CD4-positive, alpha-beta T cell treated with Interleukin-12 subunit alpha and Interleukin-12 subunit beta, for 1 hour (primary cell): ENCODE results near the gene CAMKK2.
"Not testable (repeated sequence)": the region's sequence is repeated elsewhere in the genome, so short reads cannot be mapped to it uniquely, and the experiment has no call there.

Experiments
- DNase-seq: peaks from one replicate; pipeline ENCODE4 v3.0.0-alpha.2; 2020

Gene CAMKK2

DNA sequence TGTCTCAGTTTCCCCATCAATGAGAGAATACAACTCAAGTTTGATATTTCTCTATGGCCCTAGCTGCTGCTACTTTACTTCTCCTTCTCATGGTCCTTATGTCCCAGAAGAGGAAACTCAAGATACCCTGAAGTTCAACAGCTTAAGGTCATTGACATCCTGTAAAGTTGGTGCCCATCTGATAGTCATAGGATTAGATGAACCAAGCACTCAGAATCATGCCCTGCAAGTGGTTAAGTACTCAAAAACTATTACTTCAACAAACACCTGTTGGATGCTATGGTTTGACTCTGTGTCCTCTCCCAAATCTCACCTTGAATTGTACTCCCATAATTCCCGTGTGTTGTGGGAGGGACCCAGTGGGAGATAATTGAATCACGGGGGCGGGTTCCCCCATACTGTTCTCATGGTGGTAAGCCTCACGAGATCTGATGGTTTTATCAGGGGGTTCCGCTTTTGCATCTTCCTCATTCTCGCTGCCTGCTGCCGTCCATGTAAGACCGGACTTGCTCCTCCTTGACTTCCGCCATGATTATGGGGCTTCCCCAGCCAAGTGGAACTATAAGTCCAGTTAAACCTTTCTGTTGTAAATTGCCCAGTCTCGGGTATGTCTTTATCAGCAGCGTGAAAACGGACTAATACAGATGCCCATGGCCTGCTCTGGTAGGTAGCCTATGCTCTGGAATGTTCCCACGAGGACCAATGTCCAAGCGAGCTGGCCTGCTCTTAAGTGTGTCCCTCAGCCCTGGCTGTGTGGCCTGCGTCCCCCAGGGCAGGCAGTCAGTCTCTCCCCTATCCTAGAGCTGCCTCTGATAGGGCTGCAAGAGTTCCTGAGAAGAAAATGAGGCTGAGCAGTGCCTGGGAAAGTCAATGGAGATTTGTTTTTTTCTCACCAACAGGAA lies 18.1 kb downstream of the CAMKK2 start:
- DNase-seq = no peak

DNA sequence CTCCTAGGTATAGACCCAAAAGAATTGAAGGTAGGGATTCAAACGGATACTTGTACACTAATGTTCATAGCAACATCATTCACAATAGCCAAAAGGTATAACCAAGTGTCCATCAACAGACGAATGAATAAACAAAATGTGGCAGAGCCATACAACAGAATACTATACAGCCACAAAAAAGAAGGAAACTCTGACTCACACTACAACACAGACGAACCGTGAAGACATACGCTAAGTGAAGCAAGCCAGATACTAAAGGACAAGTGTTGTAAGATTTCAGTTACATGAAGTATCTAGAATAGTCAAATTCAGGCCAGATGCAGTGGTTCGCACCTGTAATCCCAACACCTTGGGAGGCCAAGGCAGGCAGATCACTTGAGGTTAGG lies 19.1 kb downstream of the CAMKK2 start:
- no peak for DNase-seq

DNA sequence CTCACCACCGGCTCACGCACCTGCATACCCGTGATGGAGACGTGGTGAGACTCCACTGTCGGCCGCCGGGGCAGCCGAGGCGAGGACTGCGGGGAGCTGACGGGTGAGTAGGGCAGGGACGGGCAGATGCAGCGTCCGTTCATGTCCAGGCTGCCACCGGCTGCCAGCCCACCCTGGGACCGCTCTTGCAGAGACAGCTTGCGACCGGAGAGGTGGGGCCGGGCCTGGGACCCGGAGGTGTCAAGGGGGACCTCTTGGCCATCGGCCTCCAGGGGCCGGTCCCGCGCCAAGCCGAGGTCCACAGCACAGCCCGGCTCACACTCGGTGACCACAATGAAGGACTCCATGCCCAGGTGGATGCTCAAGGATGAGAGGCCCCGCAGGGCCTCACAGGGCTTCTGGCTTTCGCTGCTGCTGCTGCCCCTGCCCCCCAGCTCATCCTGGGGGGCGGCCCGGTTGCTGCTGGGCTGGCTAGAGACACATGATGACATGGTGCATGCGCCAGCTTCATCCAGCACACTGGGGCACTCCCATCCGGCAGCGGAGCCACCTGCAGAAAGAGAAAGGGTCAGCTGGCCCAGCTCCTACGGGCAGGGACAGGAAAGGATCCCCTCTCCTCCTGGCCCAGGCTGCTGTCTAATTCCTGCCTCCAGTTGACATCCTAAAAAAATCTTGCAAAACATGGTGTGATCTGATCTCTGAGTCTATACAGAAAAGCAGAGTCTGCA lies 22.3 kb downstream of the CAMKK2 start:
- no peak for DNase-seq

DNA sequence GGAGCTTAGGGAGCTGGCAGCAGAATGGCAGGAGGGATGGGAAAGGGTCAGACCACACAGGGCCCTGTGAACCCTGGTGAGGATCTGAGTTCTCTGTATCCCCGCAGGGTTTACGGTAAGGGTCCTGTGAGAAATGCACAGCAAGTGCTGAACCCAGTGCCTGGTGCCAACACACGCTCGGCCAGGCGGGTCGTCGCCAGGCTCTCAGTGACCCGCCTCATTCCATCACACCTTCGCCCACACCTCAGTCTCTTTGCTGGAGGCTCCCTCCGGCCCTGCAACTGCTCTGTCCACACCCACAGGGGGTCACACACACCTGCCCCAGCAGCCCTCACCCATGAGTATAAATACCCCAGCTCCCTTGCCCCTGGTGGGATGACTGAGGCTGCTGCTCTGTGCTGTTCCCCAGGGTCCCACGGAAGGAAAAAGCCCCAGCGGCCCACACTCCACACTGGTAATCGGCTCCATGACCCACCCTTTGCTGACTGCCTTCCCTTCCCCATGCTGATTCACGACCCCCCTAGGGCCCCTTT lies 23.1 kb downstream of the CAMKK2 start:
- no peak for DNase-seq

DNA sequence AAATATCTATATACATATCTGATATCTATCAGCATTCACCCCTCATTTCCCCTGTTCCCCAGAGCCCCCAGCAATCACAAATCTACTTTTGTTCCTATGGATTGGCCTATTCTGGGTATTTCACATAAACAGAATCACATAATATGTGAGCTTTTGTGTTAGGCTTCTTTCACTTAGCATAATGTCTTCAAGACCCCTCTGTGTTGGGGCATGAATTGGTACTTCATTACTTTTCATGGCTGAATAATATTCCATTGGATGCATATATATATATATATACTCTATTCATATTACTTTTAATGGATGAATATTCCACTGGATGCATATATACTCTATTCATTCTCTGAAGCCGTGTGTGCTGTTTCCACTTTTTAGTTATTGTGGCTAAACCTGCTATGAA lies 28.7 kb downstream of the CAMKK2 start:
- DNase-seq = no peak

DNA sequence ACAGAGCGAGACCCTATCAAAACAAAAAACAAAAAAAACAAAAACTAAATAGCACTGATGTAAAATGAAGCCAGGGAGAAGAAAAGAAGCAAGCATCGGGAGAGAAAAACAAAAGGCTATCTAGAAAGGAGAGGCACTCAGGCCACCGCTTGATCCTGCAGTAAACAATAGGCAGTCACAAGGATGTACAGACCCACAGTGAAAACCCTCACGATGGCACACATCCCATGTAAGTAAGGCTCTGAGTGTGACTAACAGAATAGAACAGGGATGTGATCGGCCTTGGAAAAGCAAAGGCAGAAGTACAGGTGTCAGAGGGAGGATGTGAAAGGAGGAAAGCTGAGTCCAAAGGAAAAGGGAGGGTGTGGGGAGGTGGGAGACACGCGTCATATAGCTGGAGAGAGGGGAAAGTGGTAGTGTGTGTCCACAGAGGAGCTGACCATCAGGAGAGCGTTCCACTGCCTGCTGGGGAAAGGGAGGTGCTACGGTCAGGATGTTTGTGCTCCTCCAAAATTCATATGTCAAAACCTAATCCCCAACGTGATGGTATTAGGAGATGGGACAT lies 31.5 kb downstream of the CAMKK2 start:
- DNase-seq = no peak

DNA sequence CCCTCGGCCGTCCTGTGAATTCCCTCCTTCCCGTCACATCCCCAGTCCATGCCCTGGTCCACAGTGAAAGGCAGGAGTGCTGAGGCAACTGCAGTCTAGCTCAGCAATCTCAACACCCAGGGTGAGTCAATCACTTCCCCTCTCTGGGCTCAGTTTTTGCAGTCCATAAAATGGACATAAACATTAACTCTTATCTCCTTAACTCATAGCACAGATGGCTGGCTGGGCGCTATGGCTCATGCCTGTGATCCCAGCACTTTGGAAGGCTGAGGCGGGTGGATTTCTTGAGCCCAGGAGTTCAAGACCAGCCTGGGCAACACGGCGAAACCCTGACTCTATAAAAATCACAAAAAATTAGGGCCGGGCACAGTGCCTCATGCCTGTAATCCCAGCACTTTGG lies 32.4 kb downstream of the CAMKK2 start:
- DNase-seq = no peak

DNA sequence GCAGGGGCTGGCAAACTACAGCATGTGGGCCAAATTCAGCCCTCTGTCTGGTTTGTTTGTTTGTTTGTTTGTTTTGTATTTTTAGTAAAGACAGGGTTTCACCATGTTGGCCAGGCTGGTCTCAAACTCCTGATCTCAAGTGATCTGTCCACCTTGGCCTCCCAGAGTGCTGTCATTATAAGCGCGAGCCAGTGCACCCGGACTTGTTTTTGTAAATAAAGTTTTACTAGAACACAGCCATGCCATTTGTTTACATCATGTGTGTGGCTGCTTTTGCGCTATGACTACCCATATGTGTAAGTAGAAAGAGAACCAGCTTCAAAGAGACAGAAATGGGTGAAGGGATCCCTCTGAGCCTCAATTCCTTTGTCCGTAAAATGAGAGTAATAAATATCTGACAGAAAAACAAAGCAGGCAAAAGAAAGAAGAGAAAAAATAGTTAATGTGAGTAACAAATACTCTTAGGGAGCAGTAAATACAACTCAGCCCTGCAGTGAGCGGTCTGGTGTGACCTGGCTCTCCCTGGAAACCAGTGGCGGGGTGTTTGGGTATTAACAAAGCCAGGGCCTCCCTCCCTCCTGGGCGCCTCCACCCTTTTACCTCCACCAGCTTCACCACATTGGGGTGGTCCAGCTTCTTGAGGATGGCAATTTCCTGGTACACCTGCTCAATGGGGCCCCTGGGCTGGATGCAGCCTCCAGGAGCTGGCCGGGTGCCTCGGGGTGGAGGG lies 33.1 kb downstream of the CAMKK2 start:
- no peak for DNase-seq

DNA sequence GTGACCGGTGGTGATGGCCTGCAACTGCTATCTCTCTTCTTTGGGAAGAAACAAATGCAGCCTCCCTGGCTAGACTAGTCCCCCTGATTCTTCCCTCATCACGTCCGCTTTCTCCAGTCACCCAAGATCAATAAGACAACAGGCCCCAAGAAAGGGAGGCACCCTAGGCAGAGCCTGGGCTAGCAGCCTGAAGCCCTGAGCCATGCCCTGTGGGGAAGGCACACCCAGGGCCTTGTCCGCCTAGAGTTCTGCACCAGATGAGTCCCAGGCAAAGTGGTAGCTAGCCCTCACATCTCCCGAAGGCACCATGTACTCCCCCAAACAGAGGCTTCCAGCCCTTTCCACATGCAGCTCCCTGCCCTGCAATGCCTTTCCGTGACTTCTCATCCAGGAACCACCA lies 35.1 kb downstream of the CAMKK2 start:
- DNase-seq = no peak

DNA sequence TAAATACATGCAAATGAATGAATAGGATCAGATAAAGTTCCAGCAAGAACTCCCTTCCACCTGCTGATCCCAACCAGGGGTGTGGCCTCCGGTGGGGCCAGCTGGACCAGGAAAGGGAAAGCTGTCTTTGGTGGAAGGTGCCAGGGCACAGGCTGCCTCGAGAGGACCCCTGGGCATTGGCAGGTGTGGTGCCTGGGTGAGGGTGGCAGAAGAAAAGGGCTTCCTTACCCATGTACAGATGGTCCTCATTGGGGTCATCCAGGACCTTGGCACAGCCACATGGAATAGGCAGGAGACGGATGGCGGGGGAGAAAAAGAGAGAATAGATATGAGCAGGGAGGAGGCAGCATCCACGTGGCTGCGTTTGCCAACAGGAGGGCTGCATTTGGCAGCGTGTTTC lies 36.4 kb downstream of the CAMKK2 start:
- no peak for DNase-seq

DNA sequence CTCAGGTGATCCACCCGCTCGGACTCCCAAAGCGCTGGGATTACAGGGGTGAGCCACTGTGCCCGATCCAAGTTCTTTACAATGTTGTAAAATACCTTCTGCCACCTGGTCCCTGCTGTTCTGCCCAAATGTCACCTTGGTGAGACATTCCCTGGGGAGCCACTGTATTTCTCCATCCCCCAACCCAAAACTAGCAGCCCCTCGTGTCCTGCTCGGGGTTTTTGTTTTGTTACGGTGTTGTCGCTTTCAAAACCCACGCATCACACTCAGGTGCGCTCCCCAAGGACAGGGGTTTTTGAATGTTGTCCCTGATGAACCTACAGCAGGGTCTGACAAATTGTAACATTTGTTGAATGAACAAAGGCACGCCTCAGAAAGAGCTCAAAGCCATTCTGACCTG lies 37.4 kb downstream of the CAMKK2 start:
- no peak for DNase-seq

DNA sequence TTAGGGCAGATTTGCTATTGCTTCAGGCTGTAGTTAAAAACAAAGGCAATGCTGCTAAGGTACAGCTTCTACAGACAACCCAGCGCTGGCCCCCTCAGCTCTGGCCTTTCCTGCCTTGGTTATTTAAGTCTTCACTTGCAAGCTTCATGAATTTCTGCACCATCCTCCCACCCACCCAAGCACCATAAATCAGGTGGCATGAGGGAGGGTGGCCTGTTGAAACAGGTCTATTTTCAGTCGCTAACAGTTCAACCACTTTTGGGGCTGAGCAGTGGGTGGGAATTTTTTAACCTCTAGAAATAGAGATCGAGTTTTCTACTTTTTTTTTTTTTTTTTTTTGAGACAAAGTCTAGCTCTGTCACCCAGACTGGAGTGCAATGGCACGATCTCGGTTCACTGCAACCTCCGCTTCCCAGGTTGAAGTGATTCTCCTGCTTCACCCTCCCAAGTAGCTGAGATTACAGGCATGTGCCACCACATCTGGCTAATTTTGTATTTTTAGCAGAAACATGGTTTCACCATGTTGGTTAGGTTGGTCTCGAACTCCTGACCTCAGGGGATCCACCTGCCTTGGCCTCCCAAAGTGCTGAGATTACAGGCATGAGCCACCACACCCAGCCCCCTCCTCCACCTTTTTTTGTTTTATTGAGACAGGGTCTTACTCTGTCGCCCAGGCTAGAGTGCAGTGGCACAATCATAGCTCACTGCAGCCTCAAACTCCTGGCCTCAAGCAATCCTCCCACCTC lies 38.6 kb downstream of the CAMKK2 start:
- DNase-seq = not testable (repeated sequence)

DNA sequence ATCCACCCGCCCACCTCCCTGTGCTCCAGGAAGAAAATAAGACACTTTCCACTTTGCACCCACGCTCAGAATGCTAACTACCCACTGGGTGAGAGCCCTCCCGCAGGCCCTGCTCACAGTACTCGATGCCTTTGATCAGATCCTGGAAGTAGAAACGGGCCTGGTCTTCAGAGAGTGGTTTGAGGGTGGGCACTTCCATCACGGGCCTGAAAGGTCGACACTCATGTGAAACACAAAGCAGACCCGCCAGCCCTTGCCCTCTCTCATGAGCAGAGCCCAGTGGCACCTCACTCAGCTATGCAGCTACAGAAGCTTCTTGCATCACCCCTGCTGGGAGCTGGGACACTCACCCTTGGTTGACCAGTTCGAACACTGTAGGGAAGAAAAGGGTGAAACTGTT lies 41.1 kb downstream of the CAMKK2 start:
- DNase-seq = no peak

DNA sequence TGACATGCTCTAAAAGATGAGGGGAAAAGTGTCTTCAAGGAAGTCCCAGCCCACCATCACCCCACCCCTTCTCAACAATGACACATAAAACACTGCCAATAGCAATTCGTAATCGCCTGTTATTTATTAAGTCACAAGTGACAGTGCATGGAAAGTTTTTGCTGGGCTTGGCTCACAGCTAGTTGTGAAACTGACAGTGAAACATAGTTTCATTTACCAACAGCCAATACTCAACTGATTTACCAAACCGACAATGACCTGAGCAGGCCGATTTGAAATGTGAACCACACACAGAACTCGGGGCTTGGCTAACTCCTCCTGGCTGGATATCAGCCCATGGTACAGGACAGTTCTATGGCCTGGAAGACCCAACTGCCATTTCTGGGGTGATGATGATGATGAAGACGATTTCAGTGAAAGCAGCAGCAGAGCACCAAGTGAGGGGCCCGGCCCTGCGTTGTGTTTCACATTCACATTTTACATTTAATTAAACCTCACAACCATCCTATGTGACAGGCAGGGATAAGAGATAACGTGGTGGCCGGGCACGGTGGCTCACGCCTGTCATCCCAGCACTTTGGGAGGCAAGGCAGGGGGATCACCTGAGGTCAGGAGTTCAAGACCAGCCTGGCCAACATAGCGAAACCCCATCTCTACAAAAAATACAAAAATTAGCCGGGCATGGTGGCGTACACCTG lies 42.7 kb downstream of the CAMKK2 start:
- no peak for DNase-seq

DNA sequence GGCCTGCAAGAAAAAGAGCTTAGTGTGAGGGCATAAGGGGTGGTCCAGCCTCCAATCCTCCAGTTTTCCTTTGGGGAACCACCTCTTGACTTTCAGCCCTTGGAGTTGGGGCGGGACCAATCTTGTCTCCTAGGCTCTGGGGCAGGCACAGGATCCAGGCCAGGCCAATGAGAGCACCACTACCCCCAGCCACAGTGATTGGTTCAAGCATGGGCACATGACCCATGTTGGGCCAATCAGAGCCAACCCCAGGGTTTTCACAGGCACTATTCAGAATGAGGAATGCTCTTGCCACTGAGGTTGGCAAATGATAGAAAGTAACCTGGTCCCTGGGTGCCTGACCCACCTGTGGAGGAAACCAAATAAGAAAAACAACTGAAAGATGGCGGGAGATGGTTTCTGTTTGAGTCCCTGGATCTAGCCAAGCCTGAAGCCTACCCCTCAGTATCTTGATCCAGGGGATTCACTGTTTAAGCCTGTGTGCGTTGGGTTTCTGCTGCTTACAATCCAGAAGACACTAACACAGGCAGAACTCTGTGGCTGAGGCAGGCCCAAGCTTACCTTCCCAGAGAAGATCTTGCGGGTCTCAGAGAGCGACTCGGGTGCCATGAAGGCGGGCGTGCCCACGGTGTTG lies 43.7 kb downstream of the CAMKK2 start:
- DNase-seq = no peak

DNA sequence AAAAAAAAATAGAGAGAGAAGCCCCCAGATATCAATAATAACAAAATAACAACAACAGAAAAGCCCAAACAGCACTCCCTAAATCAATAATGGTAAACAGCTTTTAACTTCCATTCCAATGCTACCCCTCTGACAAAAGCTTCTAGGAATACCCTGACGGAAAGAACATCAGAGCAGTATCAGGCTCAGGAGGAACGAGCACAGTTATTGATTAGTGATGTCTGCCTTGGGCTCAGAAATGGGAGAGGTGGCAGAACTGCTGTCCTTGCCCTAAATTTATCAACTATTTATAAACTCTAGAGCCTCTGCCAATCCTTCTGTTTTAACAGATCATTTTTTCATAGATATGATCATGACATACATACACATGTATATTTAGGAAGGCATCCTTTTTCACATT lies 44.7 kb downstream of the CAMKK2 start:
- DNase-seq = no peak

DNA sequence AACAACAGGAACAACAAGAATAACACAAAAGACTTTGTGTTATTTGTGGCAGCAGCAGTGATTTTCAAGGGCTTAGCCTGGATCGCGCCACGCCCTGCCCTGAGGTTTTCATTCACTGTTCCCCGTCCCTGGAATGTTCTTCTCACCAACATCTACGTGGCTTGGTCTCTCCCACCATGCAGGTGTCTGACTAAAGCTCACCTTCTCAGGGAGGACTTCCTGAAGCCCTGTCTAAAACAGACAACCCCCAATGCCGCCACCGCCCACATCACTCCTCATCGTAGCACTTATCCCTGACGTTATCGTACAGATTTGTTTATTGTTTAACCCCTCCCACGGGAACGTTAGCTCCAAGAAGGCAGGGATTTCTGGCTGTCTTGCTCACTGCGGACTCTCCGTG lies 46.1 kb downstream of the CAMKK2 start:
- no peak for DNase-seq

DNA sequence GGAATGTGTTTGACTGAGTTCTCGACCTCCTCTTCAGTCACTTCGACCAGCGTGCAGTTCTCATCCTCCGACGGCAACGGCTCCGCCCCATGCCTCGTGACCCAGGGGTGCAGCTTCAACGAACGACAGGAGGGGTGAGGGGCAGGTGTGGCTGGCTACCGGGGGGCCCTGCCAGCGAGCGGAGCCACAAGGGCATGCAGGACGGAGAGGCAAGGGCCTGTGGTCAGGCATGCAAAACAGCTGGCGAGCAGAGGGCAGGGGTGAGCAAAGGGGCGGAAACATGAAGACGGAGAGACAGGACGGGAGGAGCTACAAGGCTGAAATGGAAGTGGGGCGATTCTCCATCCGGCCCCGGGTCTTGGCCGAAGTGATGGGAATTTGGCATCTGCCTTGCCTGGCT lies 47.9 kb downstream of the CAMKK2 start:
- no peak for DNase-seq

DNA sequence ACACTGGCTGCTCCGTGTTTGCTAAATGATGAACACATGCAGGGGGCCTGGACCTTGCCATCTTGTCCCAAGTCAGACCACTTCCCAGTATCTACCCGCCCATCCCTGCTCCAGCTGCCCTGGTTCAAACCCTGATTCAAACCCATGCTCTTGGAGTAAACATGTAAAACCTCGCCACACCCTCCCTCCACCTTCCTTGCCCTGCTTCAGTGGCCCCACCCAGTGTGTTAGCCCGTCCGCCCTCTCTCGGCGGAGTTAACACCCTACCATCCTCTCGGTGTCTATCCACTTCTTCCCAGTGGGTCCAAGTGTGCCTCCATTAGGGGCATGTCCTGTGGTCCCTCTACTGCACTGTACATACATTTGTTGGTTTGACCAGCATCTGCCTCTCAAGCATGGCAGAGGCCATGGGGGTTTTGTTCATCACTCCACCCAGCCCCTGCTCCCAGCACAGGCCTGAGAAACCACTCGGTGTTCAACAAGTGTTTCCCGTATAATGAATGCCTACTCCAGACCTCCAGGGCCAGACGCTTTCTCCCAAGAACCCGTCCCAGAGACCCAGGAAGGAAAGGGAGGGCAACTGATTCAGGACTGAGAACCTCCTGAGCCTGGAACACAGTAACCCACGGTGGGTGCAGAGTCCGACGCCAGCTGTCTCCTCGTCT lies 49.5 kb downstream of the CAMKK2 start:
- no peak for DNase-seq

DNA sequence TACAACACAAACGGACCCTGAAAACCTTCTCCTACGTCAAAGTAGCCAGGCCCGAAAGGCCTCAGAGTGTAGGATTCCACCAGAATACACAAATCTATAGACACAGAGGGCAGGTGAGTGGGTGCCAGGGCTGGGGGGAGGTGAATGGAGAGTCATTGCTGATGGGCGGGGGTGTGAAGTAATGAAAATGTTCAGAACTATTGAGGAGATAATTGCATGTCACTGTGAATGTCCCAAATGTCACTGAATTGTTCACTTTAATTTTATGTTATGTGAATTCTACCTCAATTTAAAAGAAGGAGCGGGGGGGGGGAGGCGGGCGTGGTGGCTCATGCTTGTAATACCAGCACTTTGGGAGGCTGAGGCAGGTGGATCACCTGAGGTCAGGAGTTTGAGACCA lies 50.6 kb downstream of the CAMKK2 start:
- no peak for DNase-seq

DNA sequence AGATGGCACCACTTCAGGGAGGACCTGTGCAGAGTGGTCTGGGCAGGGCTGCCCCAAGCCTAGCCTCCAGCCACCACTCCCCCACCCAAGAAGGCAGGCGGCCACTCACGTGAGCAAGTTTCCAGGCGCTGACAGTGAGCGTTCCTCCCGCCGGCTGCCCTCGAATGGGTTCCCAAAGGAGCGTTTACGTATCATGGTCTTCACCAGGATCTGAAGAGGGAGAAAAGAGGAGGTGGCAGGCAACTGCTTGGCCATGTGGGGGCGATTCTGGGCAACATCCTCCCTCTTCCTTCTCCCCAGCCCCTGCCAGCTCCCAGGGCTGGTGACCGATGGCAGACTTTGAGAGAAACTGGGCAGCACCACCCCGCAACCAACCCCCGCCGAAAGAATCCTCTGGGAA lies 51.5 kb downstream of the CAMKK2 start:
- no peak for DNase-seq
